ENCODE data around the gene ANKRD22.

GRCh38 chr10:88865281-88865876, 13.7 kb upstream of the ANKRD22 start:
- TF ChIP-seq CTCF (conservative IDR thresholded peaks at IDR 0.05): peak; percentile 30; the same call in 1 of the 2 replicates
- TF ChIP-seq EZH2 (IDR thresholded peaks at IDR 0.05; ENCODE audit: low read depth): no peak

Measured in PC-9 (cell line).